K562 (cell line): Measurements from ENCODE around the gene SEBOX. TPM values are rescaled to one million over a fixed set of nuclear protein-coding genes. Genes with fewer than 3 reads are reported as not detected.

ENCODE experiments used
- ATAC-seq: fragments of 200-7000 bp; cut with Tn5 transposase; 3 replicates; pipeline ENCODE4 v1.9.1; 2020; ENCODE audit warnings: moderate library complexity
- BruUV-seq: library from RNA; stranded (reverse); fragments of 400-500 nt; replicated peaks from 2 replicates; lab custom pipeline; 2021; lab: Mats Ljungman, UMichigan
- CTCF ChIA-PET: fragments of 300-600 bp; formaldehyde crosslinking; extraction: SDS; loops from one replicate; lab custom pipeline; 2021; ENCODE audit warnings: low intra/inter-chr PET ratio; lab: Yijun Ruan, JAX
- POLR2A ChIA-PET: fragments of 300-600, 350-650 bp; sonication (Branson Sonifier 250); formaldehyde crosslinking; extraction: SDS; loops from one replicate; lab custom pipeline; 2021; ENCODE audit warnings: antibody characterized with exemption, inconsistent platforms; lab: Yijun Ruan, JAX
- DNase-seq, 4 experiments: peaks; one replicate each; pipeline versions ENCODE4 v3.0.0 to v3.0.0-alpha.2; 2011 to 2018; ENCODE audit warnings: low spot score in 3 of 4, mixed read lengths in 3 of 4; ENCODE audit errors: extremely low read depth in 1 of 4
- FAIRE-seq: peaks from 2 replicates; lab custom pipeline; 2011; peaks lifted over from hg19 to GRCh38; lab: Jason Lieb, UNC
- H2AFZ ChIP-seq: 2 replicates; pipeline ENCODE4 v1.6.0; 2011; ENCODE audit warnings: low read depth, low read length, control low read depth, inconsistent platforms
- H3K27ac ChIP-seq: fragments of 200-600 bp; 3 replicates; pipeline ENCODE4 v1.8.0; 2011; ENCODE audit warnings: low read depth, mild to moderate bottlenecking, control low read depth, inconsistent platforms, low read length, moderate library complexity, mixed read lengths; ENCODE audit errors: extremely low read depth
- H3K27me3 ChIP-seq, 2 experiments: fragments of 300-600 bp in 1 of 2; 2 replicates in 1 of 2; 3 replicates in 1 of 2; pipeline versions ENCODE4 v1.6.0 to v1.8.0; 2011; ENCODE audit warnings: inconsistent platforms in 2 of 2, low read length in 2 of 2, mild to moderate bottlenecking in 1 of 2, mixed read lengths in 1 of 2, moderate library complexity in 1 of 2; ENCODE audit not compliant: control insufficient read depth in 2 of 2, insufficient read depth in 2 of 2
- H3K36me3 ChIP-seq: fragments of 300-600 bp; 3 replicates; pipeline ENCODE4 v1.8.0; 2011; ENCODE audit warnings: mild to moderate bottlenecking, low read length, inconsistent platforms; ENCODE audit not compliant: control insufficient read depth, insufficient read depth
- H3K4me1 ChIP-seq, 2 experiments: fragments of 200-600 bp in 1 of 2; replicated peaks in 1 of 2; 2 replicates in 1 of 2; 3 replicates in 1 of 2; pipeline versions ENCODE4 v1.5.1 to v1.8.0; 2011; ENCODE audit warnings: inconsistent platforms in 2 of 2, low read length in 2 of 2, mild to moderate bottlenecking in 1 of 2, mixed read lengths in 1 of 2, moderate library complexity in 1 of 2; ENCODE audit not compliant: control insufficient read depth in 2 of 2, insufficient read depth in 2 of 2
- H3K4me2 ChIP-seq: 2 replicates; pipeline ENCODE4 v1.6.1; 2011; ENCODE audit warnings: low read length, control low read depth, inconsistent platforms, mixed read lengths; ENCODE audit not compliant: insufficient read depth
- H3K4me3 ChIP-seq: fragments of 200-600 bp; sonication (generic), shearing (Covaris generic); 2 replicates; pipeline ENCODE4 v1.5.1; 2016; ENCODE audit warnings: control low read depth, inconsistent platforms
- H3K79me2 ChIP-seq: fragments of 200-600 bp; 3 replicates; pipeline ENCODE4 v1.8.0; 2011; ENCODE audit warnings: low read length, inconsistent platforms; ENCODE audit not compliant: control insufficient read depth, insufficient read depth
- H3K9ac ChIP-seq, 2 experiments: 2 replicates each; pipeline versions ENCODE4 v1.6.0 to v1.6.1; 2011; ENCODE audit warnings: low read depth in 2 of 2, low read length in 2 of 2, control low read depth in 1 of 2, inconsistent platforms in 1 of 2, mild to moderate bottlenecking in 1 of 2, mixed read lengths in 1 of 2; ENCODE audit not compliant: insufficient read depth in 1 of 2
- H3K9me1 ChIP-seq: one replicate; pipeline ENCODE4 v1.6.0; 2011; ENCODE audit warnings: inconsistent platforms, mild to moderate bottlenecking, low read length, moderate library complexity; ENCODE audit not compliant: control insufficient read depth, insufficient read depth
- H3K9me3 ChIP-seq: replicated peaks from 2 replicates; pipeline ENCODE4 v1.5.1; 2011; ENCODE audit warnings: low read depth, low read length, inconsistent platforms; ENCODE audit not compliant: control insufficient read depth, insufficient read depth
- H4K20me1 ChIP-seq: replicated peaks from 2 replicates; pipeline ENCODE4 v1.6.1; 2011; ENCODE audit warnings: low read length, inconsistent platforms, mixed read lengths; ENCODE audit not compliant: control insufficient read depth, insufficient read depth
- HDAC1 ChIP-seq, 2 experiments: fragments of 450-650 bp; IDR thresholded peaks; 2 replicates each; pipeline ENCODE4 v1.6.1; 2016 to 2017; ENCODE audit warnings: inconsistent platforms in 1 of 2, mild to moderate bottlenecking in 1 of 2, moderate library complexity in 1 of 2
- KDM1A ChIP-seq, 2 experiments: fragments of 450-650 bp; IDR thresholded peaks; 2 replicates each; pipeline ENCODE4 v1.6.1; 2016; ENCODE audit warnings: mild to moderate bottlenecking in 2 of 2
- NR2C1 ChIP-seq, 2 experiments: fragments of 450-650 bp; IDR thresholded peaks; 2 replicates each; pipeline ENCODE4 v1.6.1; 2017; ENCODE audit warnings: mild to moderate bottlenecking in 2 of 2, antibody characterized with exemption in 1 of 2, inconsistent platforms in 1 of 2, missing compliant biosample characterization in 1 of 2, missing genetic modification characterization in 1 of 2
- NR2C2 ChIP-seq, 2 experiments: fragments of 200-800 bp in 1 of 2; sonication (Bioruptor generic) in 1 of 2; sonication (generic) in 1 of 2; formaldehyde crosslinking in 1 of 2; IDR thresholded peaks; 2 replicates each; pipeline versions ENCODE4 v1.6.1 to v1.8.0; 2016 to 2022; ENCODE audit warnings: mild to moderate bottlenecking in 1 of 2, missing compliant biosample characterization in 1 of 2, missing genetic modification characterization in 1 of 2, missing genetic modification reagents in 1 of 2
- OTX1 ChIP-seq: fragments of 450-650 bp; formaldehyde crosslinking; IDR thresholded peaks from 2 replicates; pipeline ENCODE4 v1.4.0; 2022; ENCODE audit warnings: mild to moderate bottlenecking
- PCBP1 ChIP-seq: fragments of 200-400 bp; formaldehyde crosslinking; IDR thresholded peaks from 2 replicates; pipeline ENCODE4 v1.6.1; 2018; ENCODE audit warnings: mild to moderate bottlenecking, low read depth, low read length; ENCODE audit not compliant: poor library complexity, severe bottlenecking
- PML ChIP-seq: IDR thresholded peaks from 2 replicates; pipeline ENCODE4 v1.6.1; 2012; ENCODE audit warnings: low read length, inconsistent platforms
- SRSF1 ChIP-seq: fragments of 200-400 bp; formaldehyde crosslinking; IDR thresholded peaks from 2 replicates; pipeline ENCODE4 v1.6.1; 2017; ENCODE audit warnings: mild to moderate bottlenecking, low read depth, low read length, moderate library complexity
- WGBS: fragments of 100-300 bp; shearing (Covaris generic); methylation state at CpG from one replicate; pipeline ENCODE4 v1.1.6; 2016; ENCODE audit warnings: low coverage, mixed read lengths; ENCODE audit not compliant: insufficient coverage; ENCODE audit errors: missing lambda C conversion rate; 5-methylcytosine and 5-hydroxymethylcytosine counted together
- in situ Hi-C: fragments of 300-500 bp; cut with MboI; formaldehyde crosslinking; loops from 4 replicates; pipeline ENCODE4 v1.15.0; 2018; ENCODE audit warnings: inconsistent platforms, mixed read lengths
- intact Hi-C: fragments of 100-400 bp; cut with micrococcal nuclease; formaldehyde crosslinking; loops from 2 replicates; pipeline ENCODE4 v1.14.2; 2022
- polyA plus RNA-seq, 8 experiments: library from polyadenylated mRNA; depleted of rRNA in 4 of 8; stranded (reverse) in 5 of 8; unstranded in 3 of 8; fragments of >200 nt; fragmentation: Nextera tagmentation in 2 of 8; fragmentation: Illumina TruSeq in 1 of 8; extraction: Ambion mirVana in 2 of 8; extraction: Trizol in 1 of 8; gene quantifications; 2 replicates each; pipeline versions ENCODE4 v1.2.1 to v1.2.3, GENCODE V29; 2011 to 2014; ENCODE audit warnings: inconsistent platforms in 1 of 8, missing spikeins in 1 of 8
- total RNA-seq, 7 experiments: library from RNA; depleted of rRNA in 6 of 7; stranded (reverse); fragments of >200 nt in 6 of 7; fragmentation: Illumina TruSeq in 2 of 7; extraction: Trizol in 2 of 7; gene quantifications; 2 replicates each; pipeline versions ENCODE4 v1.2.1 to v1.2.3, GENCODE V29; 2011 to 2021; ENCODE audit warnings: low replicate concordance in 1 of 7
- TF ChIP-seq, protein P1 (sequence below): fragments of 450-650 bp; IDR thresholded peaks from 2 replicates; pipeline ENCODE4 v1.6.1; 2017; ENCODE audit warnings: antibody characterized with exemption, mild to moderate bottlenecking

Gene SEBOX
- total and polyA plus RNA-seq, 9 of the 15 experiments (the other 6 are each of a cell fraction or from before 2014, with no cell fraction given): not detected

DNA sequence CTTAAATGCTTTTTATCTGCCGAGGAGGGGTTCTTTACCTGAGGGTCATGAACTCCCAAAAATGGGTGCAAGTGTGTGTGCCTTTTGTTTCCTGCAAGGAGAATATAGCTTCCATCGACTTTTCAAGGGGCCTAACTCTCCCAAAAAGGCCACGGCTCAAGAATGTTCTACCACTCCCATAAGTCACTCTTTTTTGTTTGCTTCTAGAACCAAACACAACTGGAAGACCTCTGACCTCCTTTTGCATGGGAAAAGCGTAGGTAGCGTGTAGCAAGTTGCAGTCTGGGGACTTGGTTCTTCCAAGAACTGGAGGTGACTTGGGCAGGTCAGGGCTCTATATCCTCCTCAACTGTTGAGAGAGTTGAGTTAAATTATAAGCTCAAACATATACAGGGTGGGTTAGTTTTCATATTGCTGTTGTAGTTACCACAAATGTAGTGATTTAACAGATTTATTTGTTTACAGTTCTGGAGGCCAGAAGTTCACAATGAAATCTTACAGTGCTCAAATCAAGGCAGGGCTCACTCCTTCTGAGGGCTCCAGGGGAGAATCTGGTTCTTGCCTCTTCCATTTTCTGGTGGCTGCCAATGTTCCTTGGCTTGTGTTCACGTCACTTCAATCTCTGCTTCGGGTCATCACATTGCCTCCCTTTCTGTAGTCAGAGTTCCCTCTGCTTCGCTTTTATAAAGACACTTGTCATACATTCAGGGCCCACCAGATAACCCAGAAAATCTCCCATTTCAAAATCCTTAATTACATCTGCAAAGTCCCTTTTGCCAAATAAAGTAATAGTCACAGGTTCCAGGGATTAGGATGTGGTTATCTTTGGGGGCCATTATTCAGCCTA, 44.6 kb downstream of the SEBOX start:
- ATAC-seq (no peak), FAIRE-seq (no peak), DNase-seq (peak in 1 of 4 experiments; percentile 34)
- peaks cover 33 to 43% of the 10 kb centered on the region in 2 experiments for H3K4me1 ChIP-seq
- in situ Hi-C loops (no loop called here), intact Hi-C loops (no loop called here)
- TF ChIP-seq HDAC1 (IDR thresholded peaks at IDR 0.05): peak in 1 of 2 experiments; percentile 56; a peak in 1 of 4 replicates
- no peak for TF ChIP-seq SRSF1
- no peak for TF ChIP-seq NR2C2 (CRISPR knock-in tag; IDR thresholded peaks at IDR 0.05)
- TF ChIP-seq NR2C2 (tag; IDR thresholded peaks at IDR 0.05): peak; percentile 46; the same call in 1 of the 2 replicates
- peak; percentile 94 to 96 for TF ChIP-seq KDM1A (IDR thresholded peaks at IDR 0.05)
- no peak for TF ChIP-seq PML
- no peak for TF ChIP-seq PCBP1
- TF ChIP-seq OTX1 (CRISPR knock-in tag): no peak
- TF ChIP-seq NR2C1 (IDR thresholded peaks at IDR 0.05): peak; percentile 3; the same call in 1 of the 2 replicates
- no peak for TF ChIP-seq NR2C1 (tag; IDR thresholded peaks at IDR 0.05)
- TF ChIP-seq, protein P1, sequence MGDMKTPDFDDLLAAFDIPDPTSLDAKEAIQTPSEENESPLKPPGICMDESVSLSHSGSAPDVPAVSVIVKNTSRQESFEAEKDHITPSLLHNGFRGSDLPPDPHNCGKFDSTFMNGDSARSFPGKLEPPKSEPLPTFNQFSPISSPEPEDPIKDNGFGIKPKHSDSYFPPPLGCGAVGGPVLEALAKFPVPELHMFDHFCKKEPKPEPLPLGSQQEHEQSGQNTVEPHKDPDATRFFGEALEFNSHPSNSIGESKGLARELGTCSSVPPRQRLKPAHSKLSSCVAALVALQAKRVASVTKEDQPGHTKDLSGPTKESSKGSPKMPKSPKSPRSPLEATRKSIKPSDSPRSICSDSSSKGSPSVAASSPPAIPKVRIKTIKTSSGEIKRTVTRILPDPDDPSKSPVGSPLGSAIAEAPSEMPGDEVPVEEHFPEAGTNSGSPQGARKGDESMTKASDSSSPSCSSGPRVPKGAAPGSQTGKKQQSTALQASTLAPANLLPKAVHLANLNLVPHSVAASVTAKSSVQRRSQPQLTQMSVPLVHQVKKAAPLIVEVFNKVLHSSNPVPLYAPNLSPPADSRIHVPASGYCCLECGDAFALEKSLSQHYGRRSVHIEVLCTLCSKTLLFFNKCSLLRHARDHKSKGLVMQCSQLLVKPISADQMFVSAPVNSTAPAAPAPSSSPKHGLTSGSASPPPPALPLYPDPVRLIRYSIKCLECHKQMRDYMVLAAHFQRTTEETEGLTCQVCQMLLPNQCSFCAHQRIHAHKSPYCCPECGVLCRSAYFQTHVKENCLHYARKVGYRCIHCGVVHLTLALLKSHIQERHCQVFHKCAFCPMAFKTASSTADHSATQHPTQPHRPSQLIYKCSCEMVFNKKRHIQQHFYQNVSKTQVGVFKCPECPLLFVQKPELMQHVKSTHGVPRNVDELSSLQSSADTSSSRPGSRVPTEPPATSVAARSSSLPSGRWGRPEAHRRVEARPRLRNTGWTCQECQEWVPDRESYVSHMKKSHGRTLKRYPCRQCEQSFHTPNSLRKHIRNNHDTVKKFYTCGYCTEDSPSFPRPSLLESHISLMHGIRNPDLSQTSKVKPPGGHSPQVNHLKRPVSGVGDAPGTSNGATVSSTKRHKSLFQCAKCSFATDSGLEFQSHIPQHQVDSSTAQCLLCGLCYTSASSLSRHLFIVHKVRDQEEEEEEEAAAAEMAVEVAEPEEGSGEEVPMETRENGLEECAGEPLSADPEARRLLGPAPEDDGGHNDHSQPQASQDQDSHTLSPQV: no peak
- H3K9me3 ChIP-seq: no peaks in the 10 kb centered on the region
- H4K20me1 ChIP-seq: 0 out of 2 replicates have a peak, but pooled peaks cover 18% of the 10 kb centered on the region
- ChIA-PET POLR2A (interaction anchor here (0.8 to 4.9 kb wide), 3 partner anchors 8 to 279 kb away, joined by 3 to 62 read pairs (median 19); partner anchors contain the start of genes IFT20 and TNFAIP1), CTCF (no interaction called here)
- no peaks in the 10 kb centered on the region for H3K9me1 ChIP-seq
- no peaks in the 10 kb centered on the region for H3K27me3 ChIP-seq
- H3K4me2 ChIP-seq: peak overlapping the region; percentile 93
- WGBS: 25% methylated on average over 8 of the region's 8 CpGs
- peaks cover 86% of the 10 kb centered on the region for H3K79me2 ChIP-seq
- H2AFZ ChIP-seq: no peak overlapping the region
- H3K4me3 ChIP-seq: peak overlapping the region; percentile 56
- H3K36me3 ChIP-seq: peaks cover 44% of the 10 kb centered on the region
- peak overlapping the region; percentile 53 to 71; a peak in 3 of 4 replicates for H3K9ac ChIP-seq
- no peak overlapping the region; the same call in 2 of the 3 replicates for H3K27ac ChIP-seq
- BruUV-seq: no TSS peak
